GM10248 (cell line): ENCODE data around the gene ZNF846.
"Not testable (repeated sequence)": the region's sequence is repeated elsewhere in the genome, so short reads cannot be mapped to it uniquely, and the experiment has no call there.

Experiments used
- CTCF ChIA-PET: fragments of 300-600 bp; sonication (Branson Sonifier 250); formaldehyde crosslinking; extraction: SDS; loops from one replicate; lab custom pipeline; 2021; ENCODE audit warnings: antibody characterized with exemption; lab: Yijun Ruan, JAX
- POLR2A ChIA-PET: fragments of 350-650 bp; sonication (Branson Sonifier 250); formaldehyde crosslinking; extraction: SDS; loops from one replicate; lab custom pipeline; 2020; ENCODE audit warnings: antibody characterized with exemption; lab: Yijun Ruan, JAX
- DNase-seq: peaks from one replicate; pipeline ENCODE4 v3.0.0; 2012; ENCODE audit errors: extremely low spot score
- TF ChIP-seq, protein P1 (sequence below): IDR thresholded peaks from 2 replicates; pipeline ENCODE4 v1.5.1; 2012; ENCODE audit warnings: mild to moderate bottlenecking, low read depth; ENCODE audit errors: extremely low read depth, missing control alignments, control extremely low read depth

The ZNF846 gene

DNA sequence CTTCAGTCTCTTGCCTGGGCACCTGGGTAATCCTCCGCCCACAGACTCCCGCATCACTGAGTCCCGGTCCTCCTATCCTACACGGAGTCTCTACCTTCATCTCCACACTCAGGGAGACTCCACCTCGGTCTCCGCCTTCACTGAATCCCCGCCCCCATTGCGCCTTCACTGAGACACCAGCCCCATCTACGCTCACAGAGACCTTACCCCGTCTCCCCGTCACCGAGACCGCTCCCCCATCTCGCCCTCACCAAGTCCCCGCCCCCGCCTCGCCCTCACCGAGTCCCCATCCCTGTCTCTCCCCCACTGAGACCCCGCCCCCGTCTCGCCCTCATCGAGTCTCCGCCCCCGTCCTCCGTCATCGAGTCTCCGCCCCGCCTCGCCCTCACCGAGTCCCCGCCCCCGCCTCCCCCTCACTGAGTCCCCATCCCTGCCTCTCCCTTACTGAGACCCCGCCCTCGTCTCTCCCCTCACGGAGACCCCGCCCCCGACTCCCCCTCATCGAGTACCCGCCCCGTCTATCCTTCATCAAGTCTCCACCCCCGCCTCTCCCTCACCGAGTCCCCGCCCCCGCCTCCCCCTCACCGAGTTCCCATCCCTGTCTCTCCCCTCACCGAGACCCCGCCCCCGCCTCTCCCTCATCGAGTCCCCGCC, 23.1 kb upstream of the ZNF846 start:
- CTCF ChIA-PET = interaction anchor here (0.8 to 1.5 kb wide), 2 partner anchors 158 to 166 kb away, joined by 3 to 7 read pairs; no protein-coding TSS in a partner anchor
- DNase-seq = peak; percentile 90

DNA sequence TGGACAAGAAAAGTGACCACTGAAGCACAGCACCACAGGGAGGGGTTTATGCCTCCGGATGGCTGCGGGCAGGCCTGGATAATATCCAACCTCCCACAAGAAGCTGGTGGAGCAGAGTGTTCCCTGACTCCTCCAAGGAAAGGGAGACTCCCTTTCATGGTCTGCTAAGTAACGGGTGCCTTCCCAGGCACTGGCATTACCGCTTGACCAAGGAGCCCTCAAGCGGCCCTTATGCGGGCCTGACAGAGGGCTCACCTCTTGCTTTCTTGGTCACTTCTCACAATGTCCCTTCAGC, 22.5 kb upstream of the ZNF846 start:
- POLR2A ChIA-PET, DNase-seq: not testable (repeated sequence)
- CTCF ChIA-PET = interaction anchor here (0.8 to 1.5 kb wide), 4 partner anchors 158 to 655 kb away, joined by 3 to 7 read pairs (median 3); no protein-coding TSS in a partner anchor

More for the DNA sequence above, 23.1 kb upstream of the ZNF846 start:
- TF ChIP-seq, protein P1, sequence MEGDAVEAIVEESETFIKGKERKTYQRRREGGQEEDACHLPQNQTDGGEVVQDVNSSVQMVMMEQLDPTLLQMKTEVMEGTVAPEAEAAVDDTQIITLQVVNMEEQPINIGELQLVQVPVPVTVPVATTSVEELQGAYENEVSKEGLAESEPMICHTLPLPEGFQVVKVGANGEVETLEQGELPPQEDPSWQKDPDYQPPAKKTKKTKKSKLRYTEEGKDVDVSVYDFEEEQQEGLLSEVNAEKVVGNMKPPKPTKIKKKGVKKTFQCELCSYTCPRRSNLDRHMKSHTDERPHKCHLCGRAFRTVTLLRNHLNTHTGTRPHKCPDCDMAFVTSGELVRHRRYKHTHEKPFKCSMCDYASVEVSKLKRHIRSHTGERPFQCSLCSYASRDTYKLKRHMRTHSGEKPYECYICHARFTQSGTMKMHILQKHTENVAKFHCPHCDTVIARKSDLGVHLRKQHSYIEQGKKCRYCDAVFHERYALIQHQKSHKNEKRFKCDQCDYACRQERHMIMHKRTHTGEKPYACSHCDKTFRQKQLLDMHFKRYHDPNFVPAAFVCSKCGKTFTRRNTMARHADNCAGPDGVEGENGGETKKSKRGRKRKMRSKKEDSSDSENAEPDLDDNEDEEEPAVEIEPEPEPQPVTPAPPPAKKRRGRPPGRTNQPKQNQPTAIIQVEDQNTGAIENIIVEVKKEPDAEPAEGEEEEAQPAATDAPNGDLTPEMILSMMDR = no peak
- POLR2A ChIA-PET = no interaction called here

DNA sequence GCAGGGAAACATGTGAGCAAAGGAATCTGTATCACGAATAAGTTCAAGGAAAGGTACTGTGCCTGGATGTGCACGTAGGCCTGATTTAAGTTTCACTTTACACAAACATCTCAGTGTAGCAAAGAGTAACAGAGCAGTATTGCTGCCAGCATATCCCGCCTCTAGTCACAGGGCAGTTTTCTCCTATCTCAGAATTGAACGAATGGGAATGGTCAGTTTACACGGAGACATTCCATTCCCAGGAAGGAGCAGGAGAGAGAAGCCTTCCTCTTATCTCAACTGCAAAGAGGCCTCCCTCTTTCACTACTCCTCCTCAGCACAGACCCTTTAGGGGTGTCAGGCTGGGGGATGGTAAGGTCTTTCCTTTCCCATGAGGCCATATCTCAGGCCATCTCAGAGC, 21.0 kb upstream of the ZNF846 start:
- POLR2A ChIA-PET, CTCF ChIA-PET, DNase-seq: not testable (repeated sequence)

DNA sequence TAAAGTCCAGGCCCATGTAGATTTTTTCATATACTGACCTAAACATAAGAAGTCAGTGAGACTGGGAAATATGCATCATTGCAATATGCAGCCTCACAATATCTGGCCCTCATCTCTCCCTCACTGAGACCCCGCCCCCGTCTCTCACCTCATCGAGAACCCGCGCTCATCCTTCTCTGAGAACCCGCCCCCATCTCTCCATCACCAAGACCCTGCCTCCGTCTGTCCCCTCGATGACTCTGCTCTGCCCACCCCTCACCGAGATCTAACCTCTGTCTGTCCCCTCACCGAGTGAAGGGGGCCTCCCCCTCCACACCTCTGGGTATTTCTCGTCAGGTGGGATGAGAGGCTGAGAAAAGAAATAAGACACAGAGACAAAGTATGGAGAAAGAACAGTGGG, 20.5 kb upstream of the ZNF846 start:
- TF ChIP-seq, protein P1 = no peak
- no peak for DNase-seq
- CTCF ChIA-PET = interaction anchor here (1.2 kb wide), 1 partner anchor 8 kb away, joined by 3 read pairs; no protein-coding TSS in a partner anchor
- POLR2A ChIA-PET = interaction anchor here (0.6 kb wide), 1 partner anchor 11 kb away, joined by 3 read pairs; no protein-coding TSS in a partner anchor

DNA sequence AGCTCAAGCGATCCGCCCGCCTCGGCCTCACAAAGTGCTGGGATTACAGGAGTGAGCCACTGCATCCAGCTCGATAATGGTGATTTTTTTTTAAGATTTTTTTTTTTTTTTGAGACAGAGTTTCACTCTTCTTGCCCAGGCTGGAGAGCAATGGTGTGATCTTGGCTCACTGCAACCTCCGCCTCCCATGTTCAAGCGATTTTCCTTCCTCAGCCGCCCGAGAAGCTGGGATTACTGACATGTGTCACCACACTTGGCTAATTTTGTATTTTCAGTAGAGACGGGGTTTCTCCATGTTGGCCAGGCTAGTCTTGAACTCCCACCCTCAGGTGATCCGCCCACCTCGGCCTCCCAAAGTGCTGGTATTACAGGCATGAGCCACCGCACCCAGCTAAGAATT, 20.1 kb upstream of the ZNF846 start:
- DNase-seq = not testable (repeated sequence)
- CTCF ChIA-PET = interaction anchor here (1.2 kb wide), 1 partner anchor 8 kb away, joined by 3 read pairs; no protein-coding TSS in a partner anchor
- POLR2A ChIA-PET = interaction anchor here (0.6 kb wide), 1 partner anchor 10 kb away, joined by 3 read pairs; no protein-coding TSS in a partner anchor

DNA sequence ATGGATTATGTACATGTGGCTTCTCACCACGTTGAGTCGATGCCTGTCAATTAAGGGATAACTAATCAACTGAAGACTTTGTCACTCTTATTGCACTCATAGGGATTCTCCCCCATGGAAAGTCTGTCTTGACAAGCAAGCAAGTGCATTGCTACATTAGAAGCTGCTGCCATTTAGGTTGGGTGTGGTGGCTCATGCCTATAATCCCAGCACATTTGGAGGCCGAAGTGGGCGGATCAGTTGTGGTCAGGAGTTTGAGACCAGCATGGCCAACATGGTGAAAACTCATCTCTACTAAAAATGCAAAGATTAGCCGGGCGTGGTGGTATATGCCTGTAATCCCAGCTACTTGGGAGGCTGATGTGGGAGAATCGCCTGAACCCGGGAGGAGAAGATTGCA, 18.3 kb upstream of the ZNF846 start:
- CTCF ChIA-PET = interaction anchor here (0.9 kb wide), 1 partner anchor 582 kb away, joined by 3 read pairs; no protein-coding TSS in a partner anchor
- DNase-seq = no peak
- TF ChIP-seq, protein P1 = no peak
- POLR2A ChIA-PET = no interaction called here

DNA sequence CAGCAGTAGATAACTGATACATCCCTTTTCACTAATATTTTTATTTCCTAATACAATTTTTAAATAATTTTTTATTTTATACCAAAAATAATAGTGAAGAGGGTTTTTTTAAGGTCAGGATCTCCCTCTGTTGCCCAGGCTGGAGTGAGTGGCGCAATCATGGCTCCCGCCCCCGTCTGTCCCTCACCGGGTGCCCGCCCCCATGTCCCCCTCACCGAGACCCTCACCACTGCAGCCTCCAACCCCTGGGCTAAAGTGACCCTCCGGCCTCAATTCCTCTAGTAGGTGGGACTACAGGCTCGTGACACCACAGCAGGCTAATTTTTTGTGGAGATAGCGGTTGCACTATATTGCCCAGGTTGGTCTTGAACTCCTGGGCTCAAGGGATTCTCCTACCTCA, 17.8 kb upstream of the ZNF846 start:
- ChIA-PET POLR2A (no interaction called here), CTCF (interaction anchor here (0.9 kb wide), 1 partner anchor 581 kb away, joined by 3 read pairs; no protein-coding TSS in a partner anchor)
- TF ChIP-seq, protein P1 = no peak
- no peak for DNase-seq
